Esophagus muscularis mucosa (tissue), 4 donors: Measurements from ENCODE around the gene DIP2C. TPM values are rescaled to one million over a fixed set of nuclear protein-coding genes. Genes with fewer than 3 reads are reported as not detected.

Experiments used
- DNase-seq: peaks from one replicate; pipeline ENCODE4 v3.0.0-alpha.2; 2017; ENCODE audit errors: extremely low spot score
- H3K27ac ChIP-seq, 4 donors: fragments of 200-600 bp; sonication (generic); replicated peaks in 1 of 4; 1 replicate in 3 of 4; 2 replicates in 1 of 4; pipeline ENCODE4 v1.5.1; 2016 to 2019; ENCODE audit warnings: mild to moderate bottlenecking in 1 of 4
- H3K27me3 ChIP-seq, 4 donors: fragments of 200-600 bp; sonication (generic); one replicate each; pipeline versions ENCODE4 v1.5.1 to v1.6.0; 2016 to 2019
- H3K36me3 ChIP-seq, 4 donors: fragments of 200-600 bp; sonication (generic); one replicate each; pipeline ENCODE4 v1.5.1; 2016 to 2019
- H3K4me1 ChIP-seq, 4 donors: fragments of 200-600 bp; sonication (generic); one replicate each; pipeline ENCODE4 v1.5.1; 2016 to 2019
- H3K4me3 ChIP-seq, 4 donors: fragments of 200-600 bp; sonication (generic); 1 replicate in 2 of 4; 2 replicates in 2 of 4; pipeline ENCODE4 v1.5.1; 2016 to 2019; ENCODE audit warnings: mild to moderate bottlenecking in 4 of 4, moderate library complexity in 1 of 4
- H3K9me3 ChIP-seq, 4 donors: fragments of 200-600 bp; sonication (generic); 1 replicate in 3 of 4; 2 replicates in 1 of 4; pipeline ENCODE4 v1.5.1; 2016 to 2019
- EP300 ChIP-seq: sonication (generic); formaldehyde crosslinking; IDR thresholded peaks from one replicate; pipeline ENCODE4 v1.6.1; 2017; ENCODE audit warnings: antibody characterized with exemption
- POLR2A ChIP-seq: fragments of 450-650 bp; IDR thresholded peaks from one replicate; pipeline ENCODE4 v1.6.1; 2017; ENCODE audit warnings: antibody characterized with exemption, moderate library complexity, mild to moderate bottlenecking, low read depth
- POLR2AphosphoS5 ChIP-seq, 2 donors: sonication (generic); formaldehyde crosslinking; IDR thresholded peaks; one replicate each; pipeline ENCODE4 v1.6.1; 2017; ENCODE audit warnings: antibody characterized with exemption in 2 of 2
- whole genome bisulfite sequencing: methylation state at CpG from one replicate; pipeline ENCODE4 v1.1.5; 2018; 5-methylcytosine and 5-hydroxymethylcytosine counted together
- intact Hi-C: fragments of 100-400 bp; cut with DNase I; formaldehyde crosslinking; loops from one replicate; pipeline ENCODE4 v1.15.1; 2023
- total RNA-seq, 4 donors: library from RNA; depleted of rRNA; stranded (reverse); fragments of >200 nt; gene quantifications; one replicate each; pipeline versions ENCODE4 v1.1.0 to v1.2.1, GENCODE V29; 2016
- TF ChIP-seq, protein P1 (sequence below), 3 experiments: fragments of 200-600 bp in 2 of 3; fragments of 450-650 bp in 1 of 3; sonication (generic) in 2 of 3; IDR thresholded peaks; one replicate each; pipeline ENCODE4 v1.5.1; 2017 to 2019; ENCODE audit warnings: antibody characterized with exemption in 3 of 3, mild to moderate bottlenecking in 2 of 3, moderate library complexity in 1 of 3

The DIP2C gene
- total RNA-seq, 4 donors from 2014 or later, result 38.6 to 66.4 (median 55.7) TPM

DNA sequence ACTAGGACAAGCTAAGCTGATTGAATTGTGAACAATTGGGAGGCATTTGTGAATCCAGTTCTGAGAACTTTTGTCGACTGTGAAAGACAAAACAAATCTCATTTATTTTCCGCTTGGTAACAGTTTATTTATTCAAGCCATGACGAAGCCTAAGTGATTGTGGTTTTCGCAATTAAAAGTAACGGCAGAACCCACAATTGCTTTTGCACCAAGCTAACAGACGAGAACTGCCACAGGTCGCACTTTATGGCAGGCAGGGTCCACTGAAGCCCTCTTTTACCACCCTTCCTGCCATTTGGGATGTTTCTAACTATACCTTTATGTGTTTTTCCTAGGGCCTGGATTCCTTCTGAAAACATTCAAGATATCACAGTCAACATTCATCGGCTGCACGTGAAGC is 443.0 kb downstream of the DIP2C start:
- no peak for TF ChIP-seq EP300
- peaks cover 29 to 96% (median 64%) of the 10 kb centered on the region in 4 donors for H3K36me3 ChIP-seq

DNA sequence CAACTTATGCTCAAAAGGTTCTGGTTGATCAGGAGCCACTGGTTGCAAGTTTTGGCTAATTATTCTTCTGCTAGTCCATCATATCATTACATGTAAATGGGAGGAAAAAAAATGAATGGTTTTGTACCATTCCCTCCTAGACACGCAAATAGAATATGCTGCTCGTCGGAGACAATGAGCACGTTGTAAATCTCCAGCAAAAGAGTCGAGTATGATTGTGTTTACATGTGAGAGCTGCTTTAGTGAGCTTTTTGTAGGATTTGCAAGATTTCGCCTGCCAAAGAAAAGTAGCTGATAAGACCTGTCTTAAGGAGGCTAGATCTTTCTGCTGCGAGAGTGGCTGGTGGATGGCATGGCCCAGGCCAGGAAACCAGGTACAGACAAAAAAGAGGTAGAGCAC is 445.2 kb downstream of the DIP2C start:
- DNase-seq, result no peak
- TF ChIP-seq POLR2AphosphoS5 (IDR thresholded peaks at IDR 0.05), result no peak
- TF ChIP-seq, protein P1, sequence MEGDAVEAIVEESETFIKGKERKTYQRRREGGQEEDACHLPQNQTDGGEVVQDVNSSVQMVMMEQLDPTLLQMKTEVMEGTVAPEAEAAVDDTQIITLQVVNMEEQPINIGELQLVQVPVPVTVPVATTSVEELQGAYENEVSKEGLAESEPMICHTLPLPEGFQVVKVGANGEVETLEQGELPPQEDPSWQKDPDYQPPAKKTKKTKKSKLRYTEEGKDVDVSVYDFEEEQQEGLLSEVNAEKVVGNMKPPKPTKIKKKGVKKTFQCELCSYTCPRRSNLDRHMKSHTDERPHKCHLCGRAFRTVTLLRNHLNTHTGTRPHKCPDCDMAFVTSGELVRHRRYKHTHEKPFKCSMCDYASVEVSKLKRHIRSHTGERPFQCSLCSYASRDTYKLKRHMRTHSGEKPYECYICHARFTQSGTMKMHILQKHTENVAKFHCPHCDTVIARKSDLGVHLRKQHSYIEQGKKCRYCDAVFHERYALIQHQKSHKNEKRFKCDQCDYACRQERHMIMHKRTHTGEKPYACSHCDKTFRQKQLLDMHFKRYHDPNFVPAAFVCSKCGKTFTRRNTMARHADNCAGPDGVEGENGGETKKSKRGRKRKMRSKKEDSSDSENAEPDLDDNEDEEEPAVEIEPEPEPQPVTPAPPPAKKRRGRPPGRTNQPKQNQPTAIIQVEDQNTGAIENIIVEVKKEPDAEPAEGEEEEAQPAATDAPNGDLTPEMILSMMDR (IDR thresholded peaks at IDR 0.05), result no peak
- no peak for TF ChIP-seq POLR2A
- TF ChIP-seq EP300, result no peak
- Histone ChIP-seq H3K27me3 (no peaks in the 10 kb centered on the region), H3K4me1 (peaks cover 0 to 14% (median 12%) of the 10 kb centered on the region in 4 donors), H3K27ac (no peak overlapping the region), H3K9me3 (no peaks in the 10 kb centered on the region), H3K4me3 (no peak overlapping the region), H3K36me3 (peaks cover 32 to 94% (median 52%) of the 10 kb centered on the region in 4 donors)
- 82% methylated on average over 7 of the region's 7 CpGs for WGBS
- intact Hi-C loops, result no loop called here

More for the DNA sequence above, 443.0 kb downstream of the DIP2C start:
- intact Hi-C loops, result no loop called here
- H3K9me3 ChIP-seq, result no peaks in the 10 kb centered on the region
- WGBS, result 95% methylated on average over 9 of the region's 9 CpGs
- H3K4me3 ChIP-seq, result no peak overlapping the region
- no peak for DNase-seq
- no peaks in the 10 kb centered on the region for H3K27me3 ChIP-seq
- peaks cover 0 to 8% (median 6%) of the 10 kb centered on the region in 4 donors for H3K4me1 ChIP-seq
- H3K27ac ChIP-seq, result no peak overlapping the region

DNA sequence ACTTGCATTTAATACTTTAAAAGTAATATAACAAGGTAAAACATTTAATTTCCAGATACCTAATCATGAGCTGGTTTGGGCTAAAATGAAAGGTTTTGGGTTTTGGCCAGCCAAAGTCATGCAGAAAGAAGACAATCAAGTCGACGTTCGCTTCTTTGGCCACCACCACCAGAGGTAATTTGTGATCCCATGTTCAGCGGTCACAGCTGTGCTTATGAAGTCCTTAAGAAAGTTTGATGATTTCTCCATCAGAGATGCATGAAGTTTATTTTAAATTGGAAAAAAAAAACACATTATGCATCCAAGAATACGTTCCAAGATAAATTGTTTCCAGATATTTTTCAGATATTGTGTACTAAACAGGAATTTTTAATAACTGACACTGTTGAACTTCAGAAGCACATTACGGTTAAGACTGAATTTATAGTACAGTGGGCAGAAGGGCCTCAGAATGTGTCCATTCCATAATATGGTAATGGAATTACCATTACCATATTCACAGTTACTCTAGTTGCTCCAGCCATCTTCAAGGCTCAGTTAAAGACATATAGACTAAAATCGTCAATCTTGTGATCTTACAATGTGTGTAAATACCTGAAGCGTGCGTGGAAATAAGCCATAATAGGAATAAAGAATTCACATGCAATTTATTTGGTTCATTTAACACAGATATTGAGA is 447.4 kb downstream of the DIP2C start:
- Histone ChIP-seq H3K4me3 (no peak overlapping the region), H3K36me3 (peaks cover 14 to 94% (median 41%) of the 10 kb centered on the region in 4 donors)
- TF ChIP-seq, protein P1 (IDR thresholded peaks at IDR 0.05), result no peak
- TF ChIP-seq POLR2A (no peak), EP300 (no peak), POLR2AphosphoS5 (IDR thresholded peaks at IDR 0.05) (no peak)

DNA sequence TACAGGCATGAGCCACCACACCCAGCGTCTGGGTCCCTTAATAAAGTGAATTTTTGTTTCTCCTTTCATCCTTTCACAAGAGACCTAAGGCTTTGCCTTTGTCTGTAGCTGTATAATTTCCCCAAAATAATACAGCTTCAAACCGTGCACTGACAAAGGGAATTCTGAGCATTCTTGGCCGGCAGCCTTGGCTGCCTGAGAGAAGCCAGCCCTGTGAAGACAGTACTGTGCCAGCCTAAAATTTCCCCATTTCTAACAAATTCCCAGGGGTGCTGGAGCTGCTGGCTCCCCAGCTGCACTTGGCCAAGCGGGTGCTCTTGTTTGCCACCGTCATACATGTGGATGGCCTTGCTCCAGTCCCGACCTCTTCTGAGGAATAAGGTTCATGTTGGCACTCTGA is 448.0 kb downstream of the DIP2C start:
- peak overlapping the region in 1 of 4 donors; percentile 25 for H3K27ac ChIP-seq
- 50% methylated on average over 6 of the region's 6 CpGs for WGBS
- H3K9me3 ChIP-seq, result no peaks in the 10 kb centered on the region
- intact Hi-C loops, result no loop called here
- H3K4me1 ChIP-seq, result peaks cover 0 to 14% (median 12%) of the 10 kb centered on the region in 4 donors
- TF ChIP-seq POLR2AphosphoS5 (IDR thresholded peaks at IDR 0.05), result no peak
- no peak for TF ChIP-seq EP300
- TF ChIP-seq POLR2A, result no peak
- TF ChIP-seq, protein P1 (IDR thresholded peaks at IDR 0.05), result no peak
- no peak for DNase-seq
- H3K27me3 ChIP-seq, result no peaks in the 10 kb centered on the region
- H3K36me3 ChIP-seq, result peaks cover 8 to 93% (median 37%) of the 10 kb centered on the region in 4 donors
- no peak overlapping the region for H3K4me3 ChIP-seq

More for the DNA sequence above, 447.4 kb downstream of the DIP2C start:
- WGBS, result 79% methylated on average over 9 of the region's 9 CpGs
- H3K9me3 ChIP-seq, result no peaks in the 10 kb centered on the region
- H3K27ac ChIP-seq, result no peak overlapping the region
- no peak for DNase-seq
- intact Hi-C loops, result no loop called here
- H3K4me1 ChIP-seq, result peaks cover 0 to 14% (median 12%) of the 10 kb centered on the region in 4 donors
- H3K27me3 ChIP-seq, result no peaks in the 10 kb centered on the region

DNA sequence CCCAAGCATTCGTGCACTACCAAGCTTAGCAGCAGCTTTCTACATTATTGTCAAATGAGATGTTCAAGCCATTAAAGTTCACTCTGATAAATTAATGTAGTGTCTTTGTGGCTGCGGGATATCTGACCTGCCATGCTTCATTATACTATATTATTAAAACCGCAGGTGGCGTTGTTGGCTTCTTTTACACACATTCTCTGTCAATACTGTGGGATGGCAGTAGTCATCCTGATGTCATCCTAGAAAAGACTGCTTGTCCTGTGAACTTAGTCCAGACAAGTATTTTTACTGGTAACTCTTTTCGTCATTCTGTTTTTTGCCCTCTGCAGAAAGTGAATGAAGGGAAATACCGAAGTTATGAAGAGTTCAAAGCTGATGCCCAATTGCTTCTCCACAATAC is 450.4 kb downstream of the DIP2C start:
- DNase-seq, result no peak
- TF ChIP-seq POLR2AphosphoS5 (IDR thresholded peaks at IDR 0.05) (no peak), POLR2A (no peak), EP300 (no peak)
- TF ChIP-seq, protein P1 (IDR thresholded peaks at IDR 0.05), result no peak
- Histone ChIP-seq H3K4me3 (no peak overlapping the region), H3K9me3 (no peaks in the 10 kb centered on the region), H3K27ac (no peak overlapping the region), H3K36me3 (peaks cover 7 to 71% (median 32%) of the 10 kb centered on the region in 4 donors), H3K27me3 (no peaks in the 10 kb centered on the region), H3K4me1 (peaks cover 0 to 15% (median 13%) of the 10 kb centered on the region in 4 donors)
- intact Hi-C loops, result no loop called here
- 96% methylated on average over 6 of the region's 6 CpGs for WGBS
